Lower leg skin (tissue), 4 donors: ENCODE results near the gene ARL5C. TPM values are rescaled to one million over a fixed set of nuclear protein-coding genes. Genes with fewer than 3 reads are reported as not detected.

Source experiments
- DNase-seq, 2 donors: peaks; one replicate each; pipeline ENCODE4 v3.0.0-alpha.2; 2019; ENCODE audit warnings: low spot score in 2 of 2
- H3K4me3 ChIP-seq: fragments of 200-600 bp; sonication (generic); 2 replicates; pipeline ENCODE4 v1.5.1; 2017; ENCODE audit warnings: mild to moderate bottlenecking, low read depth; ENCODE audit not compliant: poor library complexity, severe bottlenecking
- POLR2A ChIP-seq, 2 donors: fragments of 450-650 bp; IDR thresholded peaks; one replicate each; pipeline ENCODE4 v1.6.1; 2016 to 2017; ENCODE audit warnings: antibody characterized with exemption in 2 of 2, mild to moderate bottlenecking in 1 of 2, moderate library complexity in 1 of 2
- WGBS, 2 donors: methylation state at CpG; one replicate each; pipeline ENCODE4 v1.1.5; 2018; 5-methylcytosine and 5-hydroxymethylcytosine counted together
- intact Hi-C: fragments of 100-400 bp; cut with DNase I; formaldehyde crosslinking; loops from one replicate; pipeline ENCODE4 v1.15.0; 2023; ENCODE audit warnings: low total_unique reads
- total RNA-seq, 4 donors: library from RNA; depleted of rRNA; stranded (reverse); fragments of >200 nt; gene quantifications; one replicate each; pipeline ENCODE4 v1.1.0, GENCODE V29; 2016
- TF ChIP-seq, protein P1 (sequence below), 3 donors: fragments of 450-650 bp; IDR thresholded peaks; one replicate each; pipeline ENCODE4 v1.5.1; 2016; ENCODE audit warnings: antibody characterized with exemption in 3 of 3, mild to moderate bottlenecking in 3 of 3, moderate library complexity in 2 of 3

Gene ARL5C, protein sequence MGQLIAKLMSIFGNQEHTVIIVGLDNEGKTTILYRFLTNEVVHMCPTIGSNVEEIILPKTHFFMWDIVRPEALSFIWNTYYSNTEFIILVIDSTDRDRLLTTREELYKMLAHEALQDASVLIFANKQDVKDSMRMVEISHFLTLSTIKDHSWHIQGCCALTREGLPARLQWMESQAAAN
- not detected for total RNA-seq

GRCh38 chr17:39165841-39166349 is at the start of gene ARL5C:
TSS of gene ARL5C (minus strand) at chr17:39166161. CDS start at chr17:39165760, 401 bp downstream.
- TF ChIP-seq POLR2A (IDR thresholded peaks at IDR 0.05): no peak
- TF ChIP-seq, protein P1, sequence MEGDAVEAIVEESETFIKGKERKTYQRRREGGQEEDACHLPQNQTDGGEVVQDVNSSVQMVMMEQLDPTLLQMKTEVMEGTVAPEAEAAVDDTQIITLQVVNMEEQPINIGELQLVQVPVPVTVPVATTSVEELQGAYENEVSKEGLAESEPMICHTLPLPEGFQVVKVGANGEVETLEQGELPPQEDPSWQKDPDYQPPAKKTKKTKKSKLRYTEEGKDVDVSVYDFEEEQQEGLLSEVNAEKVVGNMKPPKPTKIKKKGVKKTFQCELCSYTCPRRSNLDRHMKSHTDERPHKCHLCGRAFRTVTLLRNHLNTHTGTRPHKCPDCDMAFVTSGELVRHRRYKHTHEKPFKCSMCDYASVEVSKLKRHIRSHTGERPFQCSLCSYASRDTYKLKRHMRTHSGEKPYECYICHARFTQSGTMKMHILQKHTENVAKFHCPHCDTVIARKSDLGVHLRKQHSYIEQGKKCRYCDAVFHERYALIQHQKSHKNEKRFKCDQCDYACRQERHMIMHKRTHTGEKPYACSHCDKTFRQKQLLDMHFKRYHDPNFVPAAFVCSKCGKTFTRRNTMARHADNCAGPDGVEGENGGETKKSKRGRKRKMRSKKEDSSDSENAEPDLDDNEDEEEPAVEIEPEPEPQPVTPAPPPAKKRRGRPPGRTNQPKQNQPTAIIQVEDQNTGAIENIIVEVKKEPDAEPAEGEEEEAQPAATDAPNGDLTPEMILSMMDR (IDR thresholded peaks at IDR 0.05): no peak
- intact Hi-C loops: no loop called here
- WGBS, 2 donors: 75 to 76% methylated on average over 16 to 17 of the region's 17 CpGs
- H3K4me3 ChIP-seq: peak within 1 kb of the TSS; percentile 9
- no peak for DNase-seq

- intact Hi-C loops: no loop called here
- DNase-seq: no peak
- 69 to 73% methylated on average over 9 of the region's 9 CpGs for WGBS, 2 donors
- H3K4me3 ChIP-seq: no peak overlapping the region
- TF ChIP-seq, protein P1 (IDR thresholded peaks at IDR 0.05): no peak
These were observed 47.9 kb upstream of the ARL5C start for GRCh38 chr17:39213852-39214251.

DNA sequence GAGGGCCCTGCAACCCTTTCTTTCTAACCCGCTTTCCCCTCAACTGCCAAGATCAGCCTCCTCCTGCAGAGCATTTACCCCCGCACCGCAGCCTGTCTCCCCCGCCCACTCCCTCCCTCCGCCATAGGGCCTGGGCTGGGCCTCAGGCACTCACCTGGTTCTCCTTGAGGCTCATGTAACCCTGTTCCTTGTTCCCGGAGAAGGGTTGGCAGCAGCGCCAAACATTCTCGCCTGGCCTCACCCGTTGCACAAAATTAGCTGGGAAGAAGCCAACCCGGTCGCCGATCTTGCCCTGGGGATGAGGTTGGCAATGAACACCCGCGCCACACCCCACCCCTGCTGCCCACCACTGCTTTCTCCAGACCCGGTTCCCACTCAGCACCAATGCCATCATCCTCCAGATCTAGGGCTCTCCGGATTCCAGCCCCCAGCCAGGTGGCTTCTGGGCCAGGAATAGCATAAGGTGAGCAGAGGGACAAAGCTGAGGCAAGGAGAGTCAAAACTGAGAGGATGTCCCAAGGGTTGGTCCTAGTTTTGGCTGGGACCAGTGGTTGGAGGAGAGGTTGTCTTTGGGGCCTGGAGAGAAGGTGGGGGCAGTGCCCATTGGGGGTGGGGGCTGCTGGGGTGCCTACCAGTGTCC is 47.0 kb upstream of the ARL5C start:
- 27 to 41% methylated on average over 16 of the region's 16 CpGs for WGBS, 2 donors
- TF ChIP-seq, protein P1 (IDR thresholded peaks at IDR 0.05): no peak
- TF ChIP-seq POLR2A (IDR thresholded peaks at IDR 0.05): no peak
- intact Hi-C loops: no loop called here
- DNase-seq: no peak
- no peak overlapping the region for H3K4me3 ChIP-seq

DNA sequence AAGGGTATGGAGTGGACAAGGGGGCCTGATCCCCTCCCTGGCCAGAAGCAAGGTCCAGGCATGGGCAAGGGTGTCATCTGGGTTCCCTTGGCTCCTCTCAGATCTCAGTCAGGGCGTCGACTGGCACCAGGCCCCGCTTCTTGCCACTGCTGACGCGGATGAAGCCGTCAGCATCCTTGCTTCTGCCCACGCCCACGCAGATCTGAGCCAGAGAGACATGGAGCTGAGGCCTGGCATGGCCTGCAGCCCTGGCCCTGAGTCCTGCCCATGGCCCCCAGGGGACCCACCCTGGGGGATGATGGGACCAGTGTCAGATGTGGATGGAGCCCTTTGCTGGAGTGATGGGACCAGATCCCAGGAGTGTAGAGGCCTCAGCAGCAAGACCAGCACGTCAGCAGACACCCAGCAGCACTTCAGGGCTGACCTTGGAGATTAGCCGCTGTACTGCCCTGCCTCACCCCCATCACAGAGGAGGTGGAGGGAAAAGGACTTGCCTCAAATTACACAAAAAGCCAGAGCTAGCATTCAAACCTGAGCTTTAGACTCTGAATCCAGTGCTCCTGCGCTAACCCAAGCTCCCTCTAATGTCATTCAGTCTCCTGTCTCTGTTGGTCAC is 46.3 kb upstream of the ARL5C start:
- DNase-seq: no peak
- H3K4me3 ChIP-seq: no peak overlapping the region
- WGBS, 2 donors: 51 to 60% methylated on average over 7 to 11 of the region's 11 CpGs
- intact Hi-C loops: no loop called here
- TF ChIP-seq, protein P1 (IDR thresholded peaks at IDR 0.05): no peak

GRCh38 chr17:39210093-39210434 is 44.1 kb upstream of the ARL5C start:
- no peak for DNase-seq
- intact Hi-C loops: no loop called here
- TF ChIP-seq, protein P1 (IDR thresholded peaks at IDR 0.05): no peak
- TF ChIP-seq POLR2A (IDR thresholded peaks at IDR 0.05): no peak
- no peak overlapping the region for H3K4me3 ChIP-seq
- 26 to 64% methylated on average over 7 to 10 of the region's 22 CpGs for WGBS, 2 donors
